Vagina (tissue), 2 donors: ENCODE results near the gene ERCC5. TPM values are rescaled to one million over a fixed set of nuclear protein-coding genes. Genes with fewer than 3 reads are reported as not detected.

Experiments used
- DNase-seq, 2 donors: peaks; one replicate each; pipeline ENCODE4 v3.0.0-alpha.2; 2017; ENCODE audit errors: extremely low spot score in 2 of 2
- H3K27ac ChIP-seq: fragments of 200-600 bp; sonication (generic); one replicate; pipeline ENCODE4 v1.5.1; 2019
- H3K27me3 ChIP-seq: fragments of 200-600 bp; sonication (generic); one replicate; pipeline ENCODE4 v1.5.1; 2019
- H3K36me3 ChIP-seq, 2 donors: fragments of 200-600 bp; sonication (generic); one replicate each; pipeline ENCODE4 v1.5.1; 2017 to 2019
- H3K4me1 ChIP-seq: fragments of 200-600 bp; sonication (generic); one replicate; pipeline ENCODE4 v1.5.1; 2019
- H3K4me3 ChIP-seq, 2 donors: fragments of 200-600 bp; sonication (generic); 1 replicate in 1 of 2; 2 replicates in 1 of 2; pipeline ENCODE4 v1.5.1; 2016 to 2019
- H3K9me3 ChIP-seq: fragments of 200-600 bp; sonication (generic); one replicate; pipeline ENCODE4 v1.5.1; 2019
- POLR2A ChIP-seq, 2 donors: fragments of 450-650 bp; IDR thresholded peaks; one replicate each; pipeline ENCODE4 v1.6.1; 2017; ENCODE audit warnings: antibody characterized with exemption in 2 of 2, mild to moderate bottlenecking in 2 of 2, moderate library complexity in 2 of 2
- POLR2AphosphoS5 ChIP-seq, 2 donors: sonication (generic); formaldehyde crosslinking; IDR thresholded peaks; one replicate each; pipeline ENCODE4 v1.9.0; 2017; ENCODE audit warnings: antibody characterized with exemption in 2 of 2, mild to moderate bottlenecking in 2 of 2, low read depth in 1 of 2; ENCODE audit not compliant: insufficient read depth in 1 of 2
- intact Hi-C: fragments of 100-400 bp; cut with DNase I; formaldehyde crosslinking; loops from one replicate; pipeline ENCODE4 v1.15.1; 2023
- total RNA-seq: library from RNA; depleted of rRNA; stranded (reverse); fragments of >200 nt; gene quantifications from one replicate; pipeline ENCODE4 v1.2.3, GENCODE V29; 2016
- TF ChIP-seq, protein P1 (sequence below), 3 experiments: fragments of 450-650 bp in 2 of 3; fragments of 200-600 bp in 1 of 3; sonication (generic) in 1 of 3; IDR thresholded peaks; one replicate each; pipeline ENCODE4 v1.5.1; 2017 to 2019; ENCODE audit warnings: antibody characterized with exemption in 3 of 3, mild to moderate bottlenecking in 2 of 3, moderate library complexity in 2 of 3

The ERCC5 gene
- total RNA-seq, 1 donor from 2014 or later, result 41.3 TPM

DNA sequence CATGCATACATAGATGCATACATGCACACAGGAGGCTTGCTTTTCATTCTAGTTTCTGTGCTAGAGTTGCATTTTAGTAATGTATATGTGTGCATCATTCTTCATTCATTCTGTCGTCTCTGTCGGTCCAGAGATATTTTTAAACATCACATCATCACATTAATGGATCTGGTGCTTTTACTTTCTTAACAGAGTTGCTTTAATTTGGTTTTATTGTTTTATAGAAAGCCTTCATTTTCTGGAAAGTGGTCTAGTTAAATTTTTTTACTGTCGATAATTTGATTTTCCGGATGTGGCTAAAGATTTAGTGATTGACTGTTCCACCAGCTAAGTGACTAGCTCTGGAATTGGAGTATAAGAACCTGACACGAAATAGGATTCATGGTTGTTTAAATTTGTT, 30.0 kb upstream of the ERCC5 start:
- Histone ChIP-seq H3K4me3 (no peak overlapping the region), H3K27ac (no peak overlapping the region), H3K9me3 (no peaks in the 10 kb centered on the region), H3K27me3 (no peaks in the 10 kb centered on the region), H3K36me3 (peaks cover 0 to 20% of the 10 kb centered on the region in 2 donors), H3K4me1 (no peaks in the 10 kb centered on the region)
- intact Hi-C loops, result no loop called here
- TF ChIP-seq, protein P1, sequence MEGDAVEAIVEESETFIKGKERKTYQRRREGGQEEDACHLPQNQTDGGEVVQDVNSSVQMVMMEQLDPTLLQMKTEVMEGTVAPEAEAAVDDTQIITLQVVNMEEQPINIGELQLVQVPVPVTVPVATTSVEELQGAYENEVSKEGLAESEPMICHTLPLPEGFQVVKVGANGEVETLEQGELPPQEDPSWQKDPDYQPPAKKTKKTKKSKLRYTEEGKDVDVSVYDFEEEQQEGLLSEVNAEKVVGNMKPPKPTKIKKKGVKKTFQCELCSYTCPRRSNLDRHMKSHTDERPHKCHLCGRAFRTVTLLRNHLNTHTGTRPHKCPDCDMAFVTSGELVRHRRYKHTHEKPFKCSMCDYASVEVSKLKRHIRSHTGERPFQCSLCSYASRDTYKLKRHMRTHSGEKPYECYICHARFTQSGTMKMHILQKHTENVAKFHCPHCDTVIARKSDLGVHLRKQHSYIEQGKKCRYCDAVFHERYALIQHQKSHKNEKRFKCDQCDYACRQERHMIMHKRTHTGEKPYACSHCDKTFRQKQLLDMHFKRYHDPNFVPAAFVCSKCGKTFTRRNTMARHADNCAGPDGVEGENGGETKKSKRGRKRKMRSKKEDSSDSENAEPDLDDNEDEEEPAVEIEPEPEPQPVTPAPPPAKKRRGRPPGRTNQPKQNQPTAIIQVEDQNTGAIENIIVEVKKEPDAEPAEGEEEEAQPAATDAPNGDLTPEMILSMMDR (IDR thresholded peaks at IDR 0.05), result no peak
- no peak for TF ChIP-seq POLR2A (IDR thresholded peaks at IDR 0.05)
- no peak for TF ChIP-seq POLR2AphosphoS5 (IDR thresholded peaks at IDR 0.05; ENCODE audit: insufficient read depth in 1 of 2, low read depth in 1 of 2)
- DNase-seq, result no peak

DNA sequence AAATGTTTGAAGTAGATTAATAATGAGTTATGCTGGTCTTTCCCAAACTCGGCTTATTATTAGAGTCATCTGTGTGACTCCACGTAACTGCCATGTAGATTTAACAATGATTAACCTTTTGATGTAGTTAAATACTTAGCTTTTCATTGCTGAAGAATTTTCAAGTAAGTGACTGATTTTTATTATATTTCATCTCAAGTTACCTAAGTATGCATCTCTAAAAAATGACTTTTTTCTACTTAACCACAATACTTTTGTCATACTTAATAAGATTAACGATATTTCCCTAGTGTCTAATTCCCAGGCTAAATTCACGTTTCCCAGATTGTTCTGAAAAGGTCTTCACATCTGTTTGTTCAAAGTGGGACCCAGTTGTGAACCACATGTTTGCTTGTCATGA, 29.1 kb upstream of the ERCC5 start:
- Histone ChIP-seq H3K4me3 (no peak overlapping the region), H3K4me1 (no peaks in the 10 kb centered on the region), H3K27ac (no peak overlapping the region), H3K36me3 (peaks cover 0 to 20% of the 10 kb centered on the region in 2 donors), H3K27me3 (no peaks in the 10 kb centered on the region), H3K9me3 (no peaks in the 10 kb centered on the region)
- no peak for DNase-seq
- intact Hi-C loops, result no loop called here
- no peak for TF ChIP-seq POLR2AphosphoS5 (IDR thresholded peaks at IDR 0.05; ENCODE audit: insufficient read depth in 1 of 2, low read depth in 1 of 2)
- TF ChIP-seq POLR2A (IDR thresholded peaks at IDR 0.05), result no peak
- TF ChIP-seq, protein P1 (IDR thresholded peaks at IDR 0.05), result no peak

DNA sequence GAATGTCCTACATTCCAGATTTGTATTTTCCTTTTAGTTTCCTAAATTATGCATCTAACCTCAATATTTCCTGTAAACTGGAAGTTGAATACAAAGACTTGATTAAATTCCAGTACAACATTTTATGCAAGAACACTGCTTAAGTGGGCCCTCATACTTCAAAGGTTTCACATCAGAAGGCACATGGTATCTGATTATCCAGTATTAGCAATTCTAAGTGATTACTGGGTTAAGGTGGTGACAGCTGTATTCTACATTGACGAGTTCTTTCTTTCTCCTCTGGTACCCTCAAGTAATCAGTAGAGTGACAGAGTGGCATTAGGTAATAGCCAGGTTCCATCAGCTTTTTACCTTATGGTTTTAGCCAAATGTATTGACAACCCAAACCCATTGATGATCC, 28.6 kb upstream of the ERCC5 start:
- TF ChIP-seq POLR2AphosphoS5 (IDR thresholded peaks at IDR 0.05; ENCODE audit: insufficient read depth in 1 of 2, low read depth in 1 of 2) (no peak), POLR2A (IDR thresholded peaks at IDR 0.05) (no peak)

DNA sequence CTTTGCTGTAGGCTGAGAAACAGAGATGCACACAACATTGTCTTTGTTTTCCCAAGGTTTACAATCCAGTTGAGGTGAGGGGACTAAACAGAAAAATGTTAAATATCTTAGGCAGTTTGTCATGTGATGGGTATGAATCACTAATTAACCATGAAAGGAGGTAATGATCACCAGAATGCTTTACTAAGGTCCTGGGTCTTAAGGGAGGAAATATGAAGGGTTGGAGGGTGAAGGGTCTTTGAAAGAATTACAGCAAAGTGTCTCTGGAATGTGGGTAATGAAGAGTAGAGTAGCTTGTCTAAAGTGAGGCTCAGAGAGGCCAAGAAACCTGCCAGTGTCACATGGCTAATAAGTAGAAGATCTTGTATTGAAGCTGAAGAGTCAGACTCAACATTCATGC, 27.9 kb upstream of the ERCC5 start:
- H3K36me3 ChIP-seq, result peaks cover 0 to 30% of the 10 kb centered on the region in 2 donors
- TF ChIP-seq, protein P1 (IDR thresholded peaks at IDR 0.05), result no peak
- no peak for TF ChIP-seq POLR2AphosphoS5 (IDR thresholded peaks at IDR 0.05; ENCODE audit: insufficient read depth in 1 of 2, low read depth in 1 of 2)
- no peak for TF ChIP-seq POLR2A (IDR thresholded peaks at IDR 0.05)

More for the DNA sequence above, 28.6 kb upstream of the ERCC5 start:
- Histone ChIP-seq H3K4me1 (no peaks in the 10 kb centered on the region), H3K27ac (no peak overlapping the region), H3K9me3 (no peaks in the 10 kb centered on the region), H3K4me3 (no peak overlapping the region), H3K36me3 (peaks cover 0 to 25% of the 10 kb centered on the region in 2 donors), H3K27me3 (no peaks in the 10 kb centered on the region)
- intact Hi-C loops, result no loop called here
- no peak for DNase-seq

DNA sequence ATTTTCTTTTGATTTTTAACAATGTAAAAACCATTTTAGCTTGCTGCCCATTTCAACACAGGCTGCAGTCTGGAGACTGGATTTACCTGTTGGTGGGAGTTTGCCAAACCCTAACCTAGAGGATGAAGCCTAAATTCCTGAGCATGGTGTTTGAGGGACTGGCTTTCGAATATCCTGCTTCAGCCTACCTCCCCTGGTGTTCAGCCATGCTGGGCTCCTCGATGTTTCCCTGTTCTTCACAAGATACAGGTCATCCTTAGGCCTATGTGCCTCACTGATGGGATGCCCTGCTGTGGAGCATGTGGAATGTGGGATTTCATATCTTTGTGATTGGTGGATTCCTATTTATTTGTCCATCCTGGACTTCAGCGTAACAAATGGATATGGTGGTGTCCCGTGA, 20.4 kb upstream of the ERCC5 start:
- no peaks in the 10 kb centered on the region for H3K9me3 ChIP-seq
- H3K4me1 ChIP-seq, result no peaks in the 10 kb centered on the region
- peaks cover 0 to 29% of the 10 kb centered on the region in 2 donors for H3K36me3 ChIP-seq
- H3K4me3 ChIP-seq, result no peak overlapping the region
- intact Hi-C loops, result no loop called here
- H3K27me3 ChIP-seq, result no peaks in the 10 kb centered on the region
- H3K27ac ChIP-seq, result no peak overlapping the region
- TF ChIP-seq POLR2A (IDR thresholded peaks at IDR 0.05) (no peak), POLR2AphosphoS5 (IDR thresholded peaks at IDR 0.05; ENCODE audit: insufficient read depth in 1 of 2, low read depth in 1 of 2) (no peak)
- TF ChIP-seq, protein P1 (IDR thresholded peaks at IDR 0.05), result no peak
- no peak for DNase-seq

More for the DNA sequence above, 27.9 kb upstream of the ERCC5 start:
- H3K4me1 ChIP-seq, result no peaks in the 10 kb centered on the region
- no peak for DNase-seq
- intact Hi-C loops, result no loop called here
- no peaks in the 10 kb centered on the region for H3K27me3 ChIP-seq
- no peak overlapping the region for H3K4me3 ChIP-seq
- H3K27ac ChIP-seq, result no peak overlapping the region
- H3K9me3 ChIP-seq, result no peaks in the 10 kb centered on the region
